Liver (tissue), 9 donors: Measurements from ENCODE around the gene CST4. TPM values are rescaled to one million over a fixed set of nuclear protein-coding genes. Genes with fewer than 3 reads are reported as not detected.

Experiments
- DNase-seq: peaks from one replicate; pipeline ENCODE4 v3.0.0-alpha.2; 2017; ENCODE audit warnings: low spot score
- H3K27ac ChIP-seq, 2 donors: one replicate each; pipeline ENCODE4 v1.7.0; 2013; ENCODE audit warnings: inconsistent platforms in 2 of 2, low read length in 2 of 2, control low read depth in 1 of 2, low read depth in 1 of 2, mild to moderate bottlenecking in 1 of 2
- H3K27me3 ChIP-seq, 4 donors: one replicate each; pipeline versions ENCODE4 v1.6.1 to v1.7.0; 2013; ENCODE audit warnings: low read length in 3 of 4, inconsistent platforms in 1 of 4, mild to moderate bottlenecking in 1 of 4, moderate library complexity in 1 of 4; ENCODE audit not compliant: control insufficient read depth in 4 of 4, insufficient read depth in 4 of 4
- H3K36me3 ChIP-seq, 4 donors: one replicate each; pipeline versions ENCODE4 v1.6.1 to v1.7.0; 2013; ENCODE audit warnings: low read length in 3 of 4, mild to moderate bottlenecking in 3 of 4, low read depth in 1 of 4, moderate library complexity in 1 of 4; ENCODE audit not compliant: control insufficient read depth in 4 of 4, insufficient read depth in 3 of 4
- H3K4me1 ChIP-seq, 4 donors: one replicate each; pipeline versions ENCODE4 v1.6.1 to v1.7.0; 2013; ENCODE audit warnings: low read length in 3 of 4, mild to moderate bottlenecking in 3 of 4, moderate library complexity in 1 of 4; ENCODE audit not compliant: control insufficient read depth in 4 of 4, insufficient read depth in 4 of 4
- H3K4me3 ChIP-seq, 3 donors: one replicate each; pipeline versions ENCODE4 v1.6.1 to v1.7.0; 2013; ENCODE audit warnings: low read length in 3 of 3, control low read depth in 1 of 3, low read depth in 1 of 3, mild to moderate bottlenecking in 1 of 3
- H3K9ac ChIP-seq, 2 donors: one replicate each; pipeline ENCODE4 v1.7.0; 2013; ENCODE audit warnings: low read length in 2 of 2, mild to moderate bottlenecking in 2 of 2, moderate library complexity in 2 of 2, control low read depth in 1 of 2, low read depth in 1 of 2
- H3K9me3 ChIP-seq, 4 donors: one replicate each; pipeline versions ENCODE4 v1.6.1 to v1.7.0; 2013; ENCODE audit warnings: low read length in 3 of 4; ENCODE audit not compliant: control insufficient read depth in 4 of 4
- ATF3 ChIP-seq: IDR thresholded peaks from 2 replicates; pipeline ENCODE4 v1.6.1; 2016; ENCODE audit warnings: antibody characterized with exemption
- CTCF ChIP-seq: fragments of 150-350 bp; IDR thresholded peaks from 2 replicates; pipeline ENCODE4 v1.5.1; 2017; ENCODE audit warnings: improper control_type of control experiment, low read depth, low read length; ENCODE audit not compliant: missing input control
- EGR1 ChIP-seq, 2 donors: IDR thresholded peaks; 2 replicates each; pipeline ENCODE4 v1.6.1; 2016 to 2018; ENCODE audit warnings: antibody characterized with exemption in 2 of 2, low read depth in 2 of 2
- FOXA1 ChIP-seq: IDR thresholded peaks from 2 replicates; pipeline ENCODE4 v1.6.1; 2016; ENCODE audit warnings: antibody characterized with exemption
- FOXA2 ChIP-seq: IDR thresholded peaks from 2 replicates; pipeline ENCODE4 v1.6.1; 2016; ENCODE audit warnings: antibody characterized with exemption
- GABPA ChIP-seq, 2 donors: IDR thresholded peaks in 1 of 2; conservative IDR thresholded peaks in 1 of 2; 2 replicates each; pipeline ENCODE4 v1.6.1; 2016; ENCODE audit warnings: antibody characterized with exemption in 2 of 2, mild to moderate bottlenecking in 1 of 2, moderate library complexity in 1 of 2
- HNF4G ChIP-seq: IDR thresholded peaks from 2 replicates; pipeline ENCODE4 v1.6.1; 2016; ENCODE audit warnings: antibody characterized with exemption
- MAX ChIP-seq: IDR thresholded peaks from 2 replicates; pipeline ENCODE4 v1.6.1; 2016; ENCODE audit warnings: antibody characterized with exemption
- NR2F2 ChIP-seq: IDR thresholded peaks from 2 replicates; pipeline ENCODE4 v1.6.1; 2016; ENCODE audit warnings: antibody characterized with exemption
- RAD21 ChIP-seq, 2 donors: IDR thresholded peaks; 2 replicates each; pipeline ENCODE4 v1.6.1; 2016; ENCODE audit warnings: antibody characterized with exemption in 2 of 2, mild to moderate bottlenecking in 2 of 2
- REST ChIP-seq: IDR thresholded peaks from 2 replicates; pipeline ENCODE4 v1.6.1; 2016; ENCODE audit warnings: antibody characterized with exemption, mild to moderate bottlenecking
- RXRA ChIP-seq, 2 donors: IDR thresholded peaks; 2 replicates each; pipeline ENCODE4 v1.6.1; 2017 to 2018; ENCODE audit warnings: antibody characterized with exemption in 2 of 2, mild to moderate bottlenecking in 1 of 2
- TAF1 ChIP-seq: conservative IDR thresholded peaks from 2 replicates; pipeline ENCODE4 v1.6.1; 2016; ENCODE audit warnings: antibody characterized with exemption, mild to moderate bottlenecking
- YY1 ChIP-seq: IDR thresholded peaks from 2 replicates; pipeline ENCODE4 v1.6.1; 2016; ENCODE audit warnings: antibody characterized with exemption, mild to moderate bottlenecking
- ZBTB33 ChIP-seq: IDR thresholded peaks from 2 replicates; pipeline ENCODE4 v1.6.1; 2016; ENCODE audit warnings: antibody characterized with exemption
- WGBS: extraction: QIAGEN DNeasy Blood & Tissue Kit; methylation state at CpG from one replicate; pipeline ENCODE4 v1.1.7; 2013; 5-methylcytosine and 5-hydroxymethylcytosine counted together
- polyA plus RNA-seq, 2 donors: library from polyadenylated mRNA; stranded (reverse) in 1 of 2; unstranded in 1 of 2; fragments of 200-250 nt in 1 of 2; fragments of >200 nt in 1 of 2; fragmentation: Nextera tagmentation in 1 of 2; extraction: Ambion mirVana in 1 of 2; gene quantifications; one replicate each; pipeline versions ENCODE4 v1.2.1 to v1.2.3, GENCODE V29; 2013 to 2015
- total RNA-seq, 2 donors: library from RNA; depleted of rRNA; stranded (reverse); fragments of >200 nt; gene quantifications; one replicate each; pipeline ENCODE4 v1.2.3, GENCODE V29; 2014
- donor health status: healthy.
- donor health status: healthy.
- donor health status: healthy.
- donor health status: healthy.
- donor health status: healthy.

CST4 gene
- total and polyA plus RNA-seq, 4 donors, result not detected

GRCh38 chr20:23689399-23689690 is 507 bp upstream of the CST4 start (continued):
- no peak for TF ChIP-seq ZBTB33

GRCh38 chr20:23687986-23688385 is 852 bp downstream of the CST4 start:
- no peaks in the 10 kb centered on the region for H3K36me3 ChIP-seq
- H3K4me3 ChIP-seq, result no peak overlapping the region
- no peak overlapping the region for H3K27ac ChIP-seq
- 71% methylated on average over 3 of the region's 3 CpGs for WGBS
- TF ChIP-seq FOXA1 (no peak), YY1 (no peak), GABPA (IDR thresholded peaks at IDR 0.05 in 1 of 2, conservative IDR thresholded peaks at IDR 0.05 in 1 of 2) (no peak), ATF3 (no peak), FOXA2 (no peak), CTCF (no peak), HNF4G (no peak), MAX (no peak), NR2F2 (no peak), RAD21 (IDR thresholded peaks at IDR 0.05) (no peak), EGR1 (IDR thresholded peaks at IDR 0.05; ENCODE audit: low read depth in 2 of 2) (no peak), REST (no peak), TAF1 (no peak), RXRA (IDR thresholded peaks at IDR 0.05) (no peak)
- no peak for DNase-seq
- no peaks in the 10 kb centered on the region for H3K9me3 ChIP-seq
- H3K9ac ChIP-seq, result no peak overlapping the region
- H3K27me3 ChIP-seq, result peaks cover 0 to 3% (median 0%) of the 10 kb centered on the region in 4 donors
- H3K4me1 ChIP-seq, result no peaks in the 10 kb centered on the region
